ENCODE results near the gene UBE3A.
"Not testable (repeated sequence)": the region's sequence is repeated elsewhere in the genome, so short reads cannot be mapped to it uniquely, and the experiment has no call there.

The UBE3A gene

DNA sequence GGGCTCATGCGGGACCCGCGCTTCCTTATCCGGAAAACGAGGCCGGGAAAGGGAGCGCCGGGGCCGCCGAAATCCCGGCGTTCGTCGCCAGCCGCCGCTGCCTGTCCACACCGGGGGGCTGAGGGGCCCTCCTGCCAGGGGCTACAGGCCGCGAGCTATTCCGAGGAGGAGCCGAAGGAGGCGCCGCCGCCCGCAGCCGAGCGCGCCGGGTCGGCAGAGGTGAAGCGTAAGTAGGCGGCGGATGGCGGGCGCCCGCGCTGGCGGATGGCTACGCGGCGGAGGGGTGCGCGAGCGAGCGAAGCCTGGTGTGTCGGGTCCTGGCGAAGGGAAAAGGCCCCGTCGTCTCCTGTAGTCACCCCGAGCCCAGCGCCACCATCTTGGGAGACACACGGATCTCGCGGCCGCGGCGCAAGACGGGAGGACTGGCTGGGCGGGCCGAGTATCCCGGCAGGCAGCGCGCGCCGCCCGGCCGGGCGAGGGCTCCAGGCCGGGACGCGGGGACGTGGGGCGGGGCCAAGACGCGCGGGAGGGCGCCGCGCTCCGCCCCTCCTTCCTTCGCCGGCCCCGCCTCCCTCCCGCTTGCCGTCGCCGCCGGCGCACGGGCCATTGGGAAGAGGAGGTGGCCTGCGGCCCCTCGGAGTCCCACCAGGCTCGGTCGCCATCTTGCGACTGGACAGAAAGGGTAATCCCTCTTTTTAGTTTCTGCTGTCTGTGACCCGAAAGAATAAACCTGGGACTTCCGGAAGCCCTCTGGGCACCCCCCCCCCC, at the start of gene UBE3A:
TSS of gene UBE3A (minus strand) at position 424 of the 768 bp plus-strand sequence. CDS start 29,917 bp downstream, outside the sequence.
- DNase-seq = peak; percentile 92

DNA sequence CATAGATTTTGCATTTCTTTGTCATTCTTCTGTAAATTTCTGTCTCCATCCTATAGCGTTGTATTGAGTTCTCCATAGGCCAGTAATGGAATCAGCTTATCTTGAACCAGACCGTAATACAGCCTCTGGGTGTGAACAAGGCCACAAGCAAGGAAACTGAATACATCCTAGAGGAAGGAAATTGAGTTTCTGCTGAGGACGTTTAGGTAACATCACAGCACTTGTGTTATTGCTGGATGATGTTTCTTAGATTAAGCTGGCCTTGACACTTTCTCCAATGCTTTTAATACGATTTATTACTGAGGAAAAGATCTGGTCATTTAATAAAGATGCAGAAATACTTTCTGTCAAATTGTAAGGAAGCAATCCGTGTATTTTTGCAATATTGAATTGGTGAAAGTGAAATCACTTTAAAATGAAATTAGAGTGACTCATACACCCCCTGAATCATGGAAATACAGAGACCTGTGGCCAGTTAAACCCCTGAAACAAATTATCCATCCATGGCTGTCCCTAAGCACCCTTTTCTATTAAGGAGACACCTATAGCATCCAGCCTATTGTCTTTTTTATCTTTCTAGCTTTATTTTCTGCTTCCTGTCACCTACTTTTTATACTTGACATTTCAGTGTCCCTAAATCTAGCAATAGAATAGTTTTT, 48.5 kb upstream of the UBE3A start:
- no peak for DNase-seq

DNA sequence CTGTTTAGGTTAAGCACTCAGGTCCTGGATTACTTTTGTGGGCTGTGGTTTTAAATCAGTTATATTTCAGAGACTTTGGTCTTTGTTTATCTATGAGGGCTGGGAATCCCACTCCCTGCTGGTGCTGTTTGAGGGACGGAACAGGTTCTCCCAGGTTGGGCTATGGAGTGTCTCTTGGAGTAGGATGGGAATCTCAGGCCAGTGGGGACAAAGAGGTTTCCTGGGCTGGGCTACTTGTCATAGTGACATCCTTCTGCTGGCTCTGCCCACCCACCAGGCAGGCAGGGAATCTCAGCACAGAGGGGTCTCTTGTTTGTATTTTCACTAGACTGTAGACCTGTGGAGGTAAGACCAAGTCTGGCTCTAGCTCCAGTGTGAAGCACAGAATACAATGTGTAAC, 47.2 kb upstream of the UBE3A start:
- no peak for DNase-seq

DNA sequence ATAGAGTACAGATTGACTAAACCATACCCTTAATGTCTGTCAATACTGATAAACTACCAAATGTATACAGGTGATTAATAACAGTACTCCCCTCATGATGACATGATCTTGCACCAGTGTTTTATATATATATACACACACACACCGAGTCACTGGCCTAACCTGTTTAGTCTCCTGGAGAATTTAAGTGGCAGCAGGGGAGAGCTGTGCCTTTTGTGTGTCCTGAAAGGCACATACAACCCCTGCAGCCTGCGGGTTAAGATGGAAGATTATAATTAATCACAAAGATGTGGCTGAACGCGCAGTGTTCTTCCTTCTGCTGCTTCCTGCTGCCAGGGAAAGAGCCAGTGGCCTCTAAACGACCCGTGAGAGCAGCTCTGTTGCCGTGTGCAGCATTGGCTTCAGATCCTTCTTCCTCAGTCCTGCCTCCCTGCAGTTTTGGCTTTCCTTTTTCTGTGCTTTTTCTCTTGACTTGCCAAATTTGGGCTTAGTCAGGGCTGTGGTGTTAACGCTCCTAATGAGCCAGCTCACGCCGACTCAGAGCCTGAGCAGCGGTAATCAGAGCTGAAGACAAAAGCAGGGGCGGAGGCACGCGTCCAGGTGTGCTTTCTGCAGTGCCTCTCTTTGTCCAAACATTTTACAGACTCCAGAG, 42.5 kb upstream of the UBE3A start:
- peak; percentile 54 for DNase-seq

DNA sequence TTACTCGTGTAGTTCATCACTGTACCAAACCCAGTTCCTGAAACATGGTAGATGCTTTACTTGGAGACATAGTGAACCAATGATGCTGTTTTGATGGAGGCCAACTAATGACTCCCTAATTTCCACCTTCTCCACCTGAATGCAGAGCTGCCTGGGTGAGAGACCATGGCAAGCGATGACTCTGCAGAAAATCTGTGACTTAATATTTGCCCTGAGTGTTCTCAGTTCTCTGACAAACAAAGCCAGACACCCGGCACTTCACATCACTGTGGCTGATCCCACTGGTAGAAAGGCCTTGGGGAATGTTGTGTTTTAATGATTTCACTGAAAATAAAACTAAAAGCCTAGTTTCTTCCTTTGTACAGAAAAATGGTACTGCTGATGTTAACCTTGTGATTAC, 39.5 kb upstream of the UBE3A start:
- DNase-seq = no peak

DNA sequence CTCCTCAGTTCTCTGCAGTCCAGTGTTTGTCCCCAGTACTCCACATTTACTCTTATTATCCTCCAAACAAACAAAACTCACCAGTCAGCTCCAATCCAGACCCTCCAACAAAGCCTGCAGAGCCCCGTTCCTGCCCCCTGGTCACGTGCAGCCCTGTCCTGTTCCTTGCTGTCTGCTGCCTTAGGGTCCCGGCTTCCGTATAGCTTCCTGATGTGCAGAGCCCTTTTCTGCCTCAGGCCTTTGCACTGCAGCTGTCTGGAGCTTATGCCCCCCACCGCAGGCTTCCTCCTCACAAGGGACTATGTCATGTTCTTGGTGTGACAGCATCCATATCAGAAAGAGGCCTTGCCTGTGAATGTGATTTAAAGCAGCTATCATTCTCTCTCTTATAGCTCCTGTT, 39.0 kb upstream of the UBE3A start:
- no peak for DNase-seq

DNA sequence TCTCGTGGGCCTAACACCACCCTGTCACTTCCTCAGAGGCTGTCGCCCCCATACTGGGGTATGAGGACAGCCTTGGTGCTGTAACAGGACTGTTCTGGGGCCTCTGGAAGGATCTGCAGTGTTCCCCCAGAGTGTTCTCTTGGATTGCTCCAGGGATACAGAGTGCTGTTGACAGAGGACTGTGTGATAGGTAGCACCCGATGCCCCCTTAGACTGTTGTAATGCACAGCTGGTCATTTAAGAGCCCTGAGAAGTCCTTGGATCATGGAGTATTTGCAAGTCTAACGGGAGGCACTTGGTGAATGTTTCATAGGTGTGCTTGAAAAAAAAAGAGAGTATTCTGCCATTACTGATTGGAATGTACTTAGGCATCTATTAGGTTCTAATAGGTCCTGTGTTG, 35.4 kb upstream of the UBE3A start:
- no peak for DNase-seq

DNA sequence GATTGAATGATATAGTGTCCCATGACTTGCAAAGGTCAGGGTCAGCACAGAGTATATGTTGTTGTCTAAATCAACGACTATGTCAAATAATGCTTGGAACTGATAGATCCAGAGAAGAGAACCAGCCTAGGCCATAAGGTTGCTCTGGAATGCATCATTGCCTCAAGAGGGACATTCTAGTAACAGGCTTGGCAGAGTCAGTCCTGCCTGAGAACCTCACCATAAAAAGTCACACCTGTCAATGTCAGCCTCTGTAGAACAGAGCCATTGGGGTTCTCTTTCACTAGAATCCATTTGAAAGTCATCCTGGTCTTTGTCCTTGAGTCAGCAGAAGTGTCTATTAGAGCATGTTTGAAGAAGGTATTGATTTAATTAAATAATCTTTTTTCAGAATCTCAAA, 31.4 kb upstream of the UBE3A start:
- DNase-seq = no peak

DNA sequence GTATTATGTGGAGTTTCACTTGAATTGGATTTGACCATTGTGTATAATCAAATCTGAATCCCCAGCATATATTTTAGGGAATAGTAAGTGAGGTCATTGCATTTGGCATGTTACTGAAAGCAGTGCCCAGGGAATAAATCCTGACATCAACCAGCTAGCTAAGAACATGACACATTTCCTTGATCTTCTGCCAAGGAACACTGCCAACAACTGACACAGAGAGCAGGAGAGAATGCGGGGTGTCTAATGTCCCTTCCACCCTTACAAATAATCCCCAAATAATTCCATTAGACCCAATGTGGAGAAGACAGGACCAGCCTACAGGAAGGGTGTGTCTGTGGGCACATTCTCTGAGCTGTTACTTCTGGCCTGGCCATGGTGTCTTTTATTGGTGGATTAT, 30.6 kb upstream of the UBE3A start:
- no peak for DNase-seq

DNA sequence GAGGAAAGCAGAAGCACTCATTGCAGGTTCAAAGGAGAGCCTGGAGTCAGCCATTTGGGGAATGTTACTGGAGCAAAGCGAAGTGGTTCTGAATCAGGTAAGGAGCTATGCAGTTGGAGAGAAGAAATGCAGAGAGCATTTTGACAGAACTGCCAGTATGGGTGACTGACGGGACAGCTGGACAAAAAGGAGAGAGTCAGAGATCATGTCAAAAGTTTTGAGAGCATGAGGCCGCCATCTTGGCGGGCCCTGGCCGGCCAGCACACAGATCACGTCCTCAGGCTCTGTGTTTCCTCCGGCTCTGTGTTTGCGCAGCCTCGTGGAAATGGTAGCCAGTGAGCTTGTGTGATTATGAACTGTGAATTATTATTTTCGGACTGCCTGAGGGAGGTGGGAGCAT, 29.8 kb upstream of the UBE3A start:
- no peak for DNase-seq

DNA sequence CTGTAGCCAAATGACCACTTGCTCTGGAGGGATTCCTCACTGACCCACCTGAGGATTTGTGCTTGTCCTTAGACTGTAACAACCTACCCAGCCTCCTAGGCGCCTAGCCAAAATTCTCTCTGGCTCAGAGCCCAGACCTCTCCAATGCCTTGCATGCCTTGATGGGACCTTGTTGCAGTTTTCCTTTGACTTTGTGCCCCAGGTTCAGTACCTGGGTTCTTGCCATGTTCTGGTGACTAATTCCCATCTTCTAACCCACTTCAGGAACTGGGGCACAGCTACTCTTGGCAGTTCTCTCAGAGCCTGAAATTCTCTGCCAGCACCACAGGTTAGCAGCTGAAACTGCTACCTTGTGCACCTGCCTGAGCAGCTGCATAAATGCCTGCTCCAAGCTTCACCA, 27.0 kb upstream of the UBE3A start:
- no peak for DNase-seq

DNA sequence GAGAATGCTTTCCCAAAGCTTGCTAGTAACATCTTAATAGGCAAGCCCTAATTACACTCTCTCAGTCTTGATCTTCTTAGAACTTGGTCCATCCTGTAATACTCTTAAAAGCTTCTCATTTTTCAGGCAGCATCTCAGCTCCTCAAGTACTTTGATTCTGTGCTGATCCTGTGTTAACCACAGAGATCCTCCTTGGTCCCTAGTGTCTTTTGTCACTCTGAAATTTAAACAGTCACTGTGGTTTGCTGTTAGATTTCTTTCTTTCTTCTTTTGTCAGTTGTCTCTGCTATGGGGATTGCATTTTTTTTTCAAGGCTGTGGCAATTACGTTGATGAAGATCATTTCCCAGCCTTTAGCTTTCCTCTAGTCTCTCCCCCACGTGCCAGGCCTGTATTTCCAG, 26.0 kb upstream of the UBE3A start:
- DNase-seq = no peak

DNA sequence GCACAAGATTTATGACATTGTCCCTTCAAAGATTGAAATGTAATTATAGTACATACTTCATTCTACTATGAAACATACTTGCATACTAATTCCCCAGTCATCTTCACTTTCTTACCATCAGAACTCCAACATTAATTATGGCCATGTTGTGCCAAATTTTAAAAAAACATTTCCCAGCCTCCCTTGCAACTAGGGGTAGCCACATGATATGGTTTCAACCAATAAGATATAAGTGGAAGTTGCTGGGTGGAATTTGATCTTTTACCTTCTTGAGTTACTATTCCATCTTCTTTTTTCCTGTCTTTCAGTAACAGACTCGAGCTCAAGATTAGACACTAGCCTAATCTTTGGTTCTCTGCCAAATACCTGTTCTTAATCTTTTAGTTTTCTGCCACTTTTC, 25.6 kb upstream of the UBE3A start:
- no peak for DNase-seq

DNA sequence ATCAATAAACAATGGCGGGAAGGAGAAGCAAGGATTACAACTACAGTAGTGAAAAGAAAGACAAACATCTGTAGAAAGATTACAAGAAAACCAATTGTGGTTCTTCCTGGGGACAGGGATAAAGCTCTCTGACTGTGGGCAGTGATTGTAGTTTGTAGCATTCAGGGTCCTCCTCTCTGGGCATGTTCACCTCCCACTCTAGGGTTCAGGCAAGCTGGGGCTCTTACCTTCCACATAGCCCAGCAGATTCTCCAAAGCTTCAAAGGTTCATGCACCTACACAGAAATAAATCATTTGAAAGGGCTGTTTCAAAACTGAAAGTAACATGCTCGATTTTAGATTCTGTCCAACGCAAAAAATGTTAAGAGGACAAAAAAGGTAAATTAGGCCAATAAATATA, 17.4 kb upstream of the UBE3A start:
- DNase-seq = no peak

DNA sequence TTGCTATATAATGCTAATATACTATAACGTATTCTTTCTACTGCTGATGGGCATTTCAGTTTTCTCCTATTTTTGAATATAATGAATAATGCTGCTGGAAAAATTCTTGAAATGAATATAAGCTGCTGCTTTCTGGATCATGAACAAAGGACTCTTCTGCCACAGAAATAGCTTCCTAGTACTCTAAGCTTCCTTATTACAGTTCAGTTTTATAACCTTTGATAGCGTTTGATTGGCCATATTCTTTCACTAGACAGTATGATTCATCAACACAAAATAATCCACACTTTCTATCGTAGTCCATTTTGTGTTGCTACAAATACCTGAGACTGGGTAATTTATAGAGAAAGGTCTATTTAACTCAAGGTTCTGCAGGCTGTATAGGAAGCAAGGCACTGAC, 16.4 kb upstream of the UBE3A start:
- no peak for DNase-seq

DNA sequence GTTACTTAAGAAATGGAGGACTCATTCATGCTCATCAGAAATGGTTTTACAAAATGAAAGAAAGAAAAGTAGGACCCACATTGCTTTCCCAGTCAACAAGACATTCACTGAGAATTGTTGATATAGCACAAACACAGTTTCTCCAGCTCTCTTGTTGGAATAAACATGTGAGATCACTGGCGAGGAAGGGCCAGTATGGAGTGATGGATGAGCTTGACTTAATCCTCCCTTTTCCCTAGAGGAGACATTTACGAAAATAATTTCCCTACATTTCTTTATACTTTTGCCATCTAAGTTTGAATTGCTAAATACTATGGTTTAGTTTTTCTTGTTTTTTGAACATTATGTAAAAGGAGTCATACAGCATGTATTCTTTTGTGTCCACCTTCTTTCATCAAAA, 15.9 kb upstream of the UBE3A start:
- DNase-seq = no peak

DNA sequence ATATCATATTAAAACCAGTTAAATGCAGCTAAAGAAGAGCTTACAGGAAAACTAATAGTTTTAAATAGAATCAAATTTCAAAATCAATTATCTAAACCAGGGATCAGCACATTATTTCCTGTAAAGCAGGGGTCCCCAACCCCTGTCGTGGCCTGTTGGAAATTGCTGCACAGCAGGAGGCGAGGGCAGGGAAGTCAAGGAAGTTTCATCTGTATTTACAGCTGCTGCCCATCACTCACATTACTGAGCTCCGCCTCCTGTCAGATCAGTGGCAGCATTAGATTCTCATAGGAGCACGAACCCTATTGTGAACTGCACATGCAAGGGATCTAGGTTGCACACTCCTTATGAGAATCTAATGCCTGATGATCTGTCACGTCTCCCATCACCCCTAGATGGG, 14.4 kb upstream of the UBE3A start:
- DNase-seq = not testable (repeated sequence)

DNA sequence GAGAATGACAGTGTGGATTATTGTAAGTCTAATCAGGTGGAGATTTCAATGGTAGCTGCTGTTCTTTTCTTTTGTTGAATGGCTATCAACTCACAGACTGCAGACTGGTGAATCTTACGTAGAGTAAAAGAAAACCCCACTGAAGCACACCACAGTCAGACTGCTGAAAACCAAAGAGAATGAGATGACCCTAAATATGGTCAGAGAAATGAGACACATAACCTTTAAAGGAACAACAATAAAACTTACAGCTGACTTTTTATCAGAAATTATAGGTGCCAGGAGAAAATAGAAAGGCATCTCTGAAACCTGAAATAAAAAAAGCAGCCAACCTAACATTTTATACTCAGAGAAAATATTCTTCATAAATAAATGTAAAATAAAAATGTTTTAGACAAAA, 12.7 kb upstream of the UBE3A start:
- DNase-seq = no peak

DNA sequence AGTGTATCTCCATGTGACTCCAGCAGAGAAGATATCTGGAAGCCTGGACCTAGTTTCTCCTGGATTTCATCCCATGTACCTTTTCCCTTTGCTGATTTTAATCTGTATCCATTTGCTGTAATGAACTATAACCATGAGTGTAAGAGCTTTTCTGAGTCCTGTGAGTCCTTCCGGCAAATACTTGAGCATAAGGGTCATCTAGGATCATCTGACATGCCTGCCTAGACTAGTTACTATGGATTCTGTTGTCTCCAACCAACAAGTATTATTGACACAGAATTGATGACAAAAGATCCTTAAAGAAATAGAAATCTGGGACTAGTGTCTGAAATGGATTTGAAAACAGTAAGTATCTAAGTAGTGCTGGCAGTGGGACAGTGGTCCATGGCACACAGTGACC, 11.3 kb upstream of the UBE3A start:
- DNase-seq = no peak

DNA sequence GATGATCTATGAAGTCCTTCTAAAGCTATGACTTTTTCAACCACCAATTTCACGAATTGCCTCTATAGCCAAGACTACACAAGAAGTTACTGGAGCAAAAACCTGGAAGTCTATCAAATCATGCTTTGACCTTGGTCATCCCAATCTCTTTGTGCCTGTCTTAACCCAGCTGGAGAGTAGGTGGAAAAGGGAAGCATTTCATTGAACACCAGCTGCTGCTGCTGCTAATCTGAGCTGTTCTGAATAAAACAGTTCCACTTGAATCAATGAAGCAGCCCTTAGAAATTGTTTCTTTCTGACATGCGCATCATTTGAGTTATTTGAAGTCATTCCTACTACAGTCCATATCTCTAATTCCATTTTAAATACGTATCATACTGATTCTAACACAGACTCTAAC, 7.3 kb upstream of the UBE3A start:
- no peak for DNase-seq

DNA sequence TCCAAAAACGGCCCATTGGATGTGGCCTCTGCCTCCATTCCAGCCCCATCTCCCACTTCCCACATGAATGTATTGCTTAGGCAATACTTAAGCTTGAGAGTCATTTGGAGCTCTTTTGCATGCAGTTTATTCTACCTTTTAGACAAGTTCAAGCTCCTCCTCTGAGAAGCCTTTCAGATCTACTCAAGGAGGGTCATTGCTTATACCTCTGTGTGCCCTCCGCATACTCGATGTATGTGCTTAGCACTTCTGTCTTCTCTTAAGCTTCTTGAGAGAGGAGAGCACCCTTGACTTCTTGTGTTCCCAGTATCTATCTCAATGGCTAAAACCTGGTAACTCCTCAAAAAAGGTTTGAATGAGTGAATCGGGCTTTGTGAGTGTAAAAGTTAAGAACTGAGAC, 6.6 kb upstream of the UBE3A start:
- no peak for DNase-seq

DNA sequence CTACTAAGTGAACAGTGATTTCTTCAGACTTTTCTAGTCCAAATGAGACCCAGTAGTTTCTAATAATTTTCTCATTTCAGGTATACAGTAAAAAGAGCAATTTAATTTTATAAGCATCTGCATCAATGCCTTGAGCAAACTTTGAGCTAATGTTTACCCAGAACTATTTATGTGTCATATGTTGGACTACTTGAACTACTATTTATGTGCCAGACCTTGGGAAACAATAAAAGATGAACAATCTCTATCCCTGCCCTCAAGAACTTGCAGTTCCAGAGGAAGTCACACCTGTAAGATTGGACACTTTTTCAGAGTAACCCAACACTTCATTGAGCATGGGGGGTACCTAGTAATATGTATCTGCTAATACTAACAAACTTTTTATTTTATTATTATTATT, 2.3 kb upstream of the UBE3A start:
- DNase-seq = no peak

DNA sequence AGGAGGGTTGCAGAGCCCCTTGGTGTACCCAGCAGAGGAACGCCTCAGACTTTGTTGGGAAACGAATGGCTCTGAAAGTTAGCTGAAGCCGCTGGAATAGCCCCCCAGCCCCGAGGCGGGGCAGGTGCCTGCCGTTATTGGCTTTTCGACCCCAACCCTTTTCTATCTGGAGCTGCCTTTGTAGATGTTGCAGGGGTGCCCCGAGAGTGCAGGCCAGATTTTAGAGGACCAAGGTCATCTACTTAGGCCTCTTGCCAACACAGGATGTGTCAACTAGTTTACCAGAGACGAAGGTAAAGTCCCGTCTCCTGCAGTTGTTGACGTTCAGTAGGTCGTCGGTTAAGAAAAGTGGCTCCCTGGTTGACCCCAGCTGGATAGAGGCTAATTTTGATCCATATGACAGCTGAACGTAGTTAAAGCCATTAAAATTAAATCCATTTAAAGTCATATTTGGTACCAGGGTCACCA, 579 bp upstream of the UBE3A start:
- no peak for DNase-seq

Measured in NCI-H774 (cell line).